ENCODE data around the gene CPAMD8.
"Not testable (repeated sequence)": the region's sequence is repeated elsewhere in the genome, so short reads cannot be mapped to it uniquely, and the experiment has no call there.

Gene CPAMD8

DNA sequence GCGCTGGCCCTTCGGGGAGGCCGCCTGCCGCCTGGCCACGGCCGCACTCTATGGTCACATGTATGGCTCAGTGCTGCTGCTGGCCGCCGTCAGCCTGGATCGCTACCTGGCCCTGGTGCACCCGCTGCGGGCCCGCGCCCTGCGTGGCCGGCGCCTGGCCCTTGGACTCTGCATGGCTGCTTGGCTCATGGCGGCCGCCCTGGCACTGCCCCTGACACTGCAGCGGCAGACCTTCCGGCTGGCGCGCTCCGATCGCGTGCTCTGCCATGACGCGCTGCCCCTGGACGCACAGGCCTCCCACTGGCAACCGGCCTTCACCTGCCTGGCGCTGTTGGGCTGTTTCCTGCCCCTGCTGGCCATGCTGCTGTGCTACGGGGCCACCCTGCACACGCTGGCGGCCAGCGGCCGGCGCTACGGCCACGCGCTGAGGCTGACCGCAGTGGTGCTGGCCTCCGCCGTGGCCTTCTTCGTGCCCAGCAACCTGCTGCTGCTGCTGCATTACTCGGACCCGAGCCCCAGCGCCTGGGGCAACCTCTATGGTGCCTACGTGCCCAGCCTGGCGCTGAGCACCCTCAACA, 136.6 kb downstream of the CPAMD8 start:
- DNase-seq, result no peak

GRCh38 chr19:16889366-16889882, 137.2 kb downstream of the CPAMD8 start:
- DNase-seq, result no peak

DNA sequence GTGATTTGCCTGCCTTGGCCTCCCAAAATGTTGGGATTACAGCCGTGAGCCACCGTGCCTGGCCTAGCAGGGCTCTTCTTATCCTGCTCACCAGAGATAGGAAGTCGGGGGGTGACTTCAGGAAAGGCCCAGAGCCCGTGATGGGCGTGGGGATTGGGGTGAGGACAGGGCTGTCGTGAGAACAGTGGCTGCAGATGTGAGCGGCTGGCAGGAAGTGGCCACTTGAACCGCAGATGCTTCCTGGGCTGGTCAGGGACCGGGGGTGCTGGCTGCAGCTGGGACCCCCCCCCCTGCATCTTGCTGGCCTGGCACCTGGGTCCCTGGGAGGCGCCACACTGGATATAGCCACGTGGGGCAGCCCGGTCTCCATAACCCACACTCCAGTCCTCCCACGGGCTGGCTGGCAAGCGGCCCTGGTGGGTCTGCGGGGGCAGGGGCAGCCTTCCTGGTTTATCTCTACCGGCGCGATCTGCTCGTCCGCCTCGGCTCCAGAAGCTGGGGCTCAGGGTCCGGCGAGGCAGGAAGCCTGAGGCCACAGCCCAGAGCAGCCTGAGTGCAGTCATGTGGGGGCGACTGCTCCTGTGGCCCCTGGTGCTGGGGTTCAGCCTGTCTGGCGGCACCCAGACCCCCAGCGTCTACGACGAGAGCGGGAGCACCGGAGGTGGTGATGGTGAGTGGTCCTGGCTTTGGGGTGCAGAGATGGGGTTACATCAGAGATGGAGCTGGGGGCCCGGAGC, 137.8 kb downstream of the CPAMD8 start, which contains the start of gene F2RL3:
Gene F2RL3 (plus strand): TSS at position 371 of the 737 bp plus-strand sequence. CDS start 191 bp downstream, at position 562.
- DNase-seq, result no peak

DNA sequence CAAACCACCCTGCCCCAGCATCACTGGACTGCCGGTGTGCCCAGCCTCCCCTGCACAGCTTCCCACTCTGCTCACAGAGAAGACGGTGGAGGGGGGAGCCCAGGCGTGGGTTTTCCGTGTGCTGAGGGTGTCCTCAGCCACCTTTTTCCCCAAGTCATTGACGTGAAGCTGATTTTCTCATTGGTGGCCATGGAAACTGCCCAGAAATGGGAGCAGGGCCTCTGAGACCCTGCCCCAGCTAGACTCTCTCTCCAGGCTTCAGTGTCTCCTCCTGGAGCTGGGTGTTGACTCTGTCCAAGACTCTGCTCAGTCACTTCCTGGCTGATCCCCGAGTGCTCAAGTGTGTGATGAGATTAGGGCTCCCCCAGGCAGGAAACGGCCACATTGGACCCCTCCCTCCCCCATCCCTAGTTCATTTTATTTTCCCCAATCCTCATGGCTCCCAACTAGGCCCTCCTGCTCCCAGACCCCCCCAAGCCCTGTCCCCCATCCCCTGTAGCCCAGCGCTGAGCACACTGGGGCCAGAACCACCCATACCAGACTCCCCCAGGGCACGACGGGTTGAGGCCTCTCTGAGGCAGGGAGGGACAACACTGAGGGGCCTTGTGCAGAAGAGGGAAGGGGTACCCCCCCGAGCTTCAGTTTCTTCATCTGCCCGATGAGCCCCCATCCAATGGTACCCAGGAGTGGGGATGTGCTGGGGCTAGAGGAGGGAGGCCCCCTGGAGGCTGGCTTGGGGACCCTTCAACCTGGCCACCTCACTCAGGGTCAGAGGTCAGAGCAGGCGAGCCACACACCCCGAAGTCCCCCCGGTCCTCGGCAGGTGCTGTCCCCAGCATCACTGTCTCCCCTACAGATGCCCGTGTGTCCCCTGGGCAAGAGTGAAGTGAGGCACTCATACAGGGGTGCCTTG, 139.0 kb downstream of the CPAMD8 start:
- no peak for DNase-seq

- no peak for DNase-seq
These were observed 140.2 kb downstream of the CPAMD8 start for GRCh38 chr19:16886305-16886880.

- no peak for DNase-seq
These were observed 141.4 kb downstream of the CPAMD8 start for GRCh38 chr19:16885166-16885565.

GRCh38 chr19:16883522-16883921, 143.1 kb downstream of the CPAMD8 start:
- DNase-seq, result no peak

DNA sequence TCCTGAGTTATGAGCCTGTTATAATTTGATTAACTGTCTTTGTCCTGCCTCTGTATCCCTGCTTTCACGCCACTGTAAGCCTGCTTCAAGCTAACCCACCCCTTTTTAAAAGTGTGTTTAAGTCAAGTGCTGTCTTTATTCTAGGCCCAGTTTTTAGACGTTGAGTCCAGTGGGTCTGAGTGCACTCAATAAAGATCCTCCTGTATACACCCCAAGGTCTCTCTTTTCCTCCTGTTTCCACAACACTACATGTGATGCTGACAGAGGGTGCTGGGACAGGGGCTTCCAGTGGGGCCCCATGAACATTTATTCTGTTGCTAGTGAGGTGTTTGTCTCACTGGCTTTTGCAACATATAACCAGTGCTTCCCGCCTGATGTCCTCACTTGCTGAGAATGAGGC, 144.5 kb downstream of the CPAMD8 start:
- DNase-seq, result no peak

DNA sequence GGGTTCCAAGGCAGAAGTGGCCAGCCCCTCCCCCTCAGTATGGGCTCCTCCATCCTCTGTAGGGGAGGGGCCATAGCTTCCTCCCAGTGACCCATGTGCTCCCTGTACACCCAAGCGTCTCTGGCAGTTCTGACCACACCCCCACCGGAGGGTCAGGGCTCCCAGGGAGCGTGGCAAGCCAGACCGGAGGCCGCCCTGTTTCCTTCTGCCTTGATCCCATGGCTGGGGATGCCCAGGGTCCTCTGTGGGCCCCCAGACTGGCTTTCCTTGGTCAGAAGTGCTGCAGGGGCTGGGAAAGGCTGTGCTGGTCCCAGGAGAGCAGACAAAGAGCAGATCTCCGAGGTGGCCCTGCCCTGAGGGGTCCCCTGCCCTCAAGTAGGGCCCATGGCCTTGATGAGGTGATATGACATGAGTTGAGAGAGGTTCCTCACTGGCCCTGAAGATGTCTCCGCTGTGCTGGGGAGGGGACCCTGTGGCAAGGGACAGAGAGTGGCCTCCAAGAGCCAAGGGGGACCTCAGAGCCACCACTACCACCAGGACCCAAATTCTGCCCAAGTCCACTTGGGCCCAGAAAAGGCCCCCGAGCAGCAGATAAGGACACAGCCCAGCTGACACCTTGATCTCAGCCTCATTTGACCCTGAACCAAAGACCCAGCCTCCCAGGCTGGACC, 145.6 kb downstream of the CPAMD8 start:
- no peak for DNase-seq

DNA sequence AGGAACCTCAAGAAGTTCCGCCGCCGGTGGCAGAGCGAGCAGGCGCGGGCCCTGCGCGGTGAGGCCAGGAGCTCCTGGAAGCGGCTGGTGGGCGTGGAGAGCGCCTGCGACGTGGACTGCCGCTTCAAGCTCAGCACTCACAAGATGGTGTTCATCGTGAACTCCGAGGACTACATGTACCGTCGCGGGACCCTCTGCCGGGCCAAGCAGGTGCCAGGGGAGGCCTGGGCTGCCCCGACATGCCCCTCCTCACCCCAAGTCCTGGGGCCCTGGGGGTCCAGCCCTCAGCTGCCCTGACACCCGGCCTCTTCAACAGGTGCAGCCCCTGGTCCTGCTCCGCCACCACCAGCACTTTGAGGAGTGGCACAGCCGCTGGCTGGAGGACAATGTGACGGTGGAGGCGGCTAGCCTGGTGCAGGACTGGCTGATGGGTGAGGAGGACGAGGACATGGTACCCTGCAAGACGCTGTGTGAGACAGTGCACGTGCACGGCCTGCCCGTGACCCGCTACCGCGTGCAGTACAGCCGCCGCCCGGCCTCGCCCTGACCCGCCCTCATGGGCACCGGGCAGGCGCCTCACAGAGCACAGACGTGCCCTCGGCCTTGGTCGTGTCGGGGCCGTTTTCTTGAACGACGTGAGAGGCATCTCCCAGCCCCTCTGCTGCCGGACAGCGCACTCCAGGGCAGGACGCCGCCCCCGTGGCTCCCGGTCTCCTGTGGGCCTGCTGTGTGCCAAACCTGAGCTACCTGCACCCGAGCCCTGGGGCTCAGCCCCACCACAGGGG, 148.2 kb downstream of the CPAMD8 start:
- no peak for DNase-seq

DNA sequence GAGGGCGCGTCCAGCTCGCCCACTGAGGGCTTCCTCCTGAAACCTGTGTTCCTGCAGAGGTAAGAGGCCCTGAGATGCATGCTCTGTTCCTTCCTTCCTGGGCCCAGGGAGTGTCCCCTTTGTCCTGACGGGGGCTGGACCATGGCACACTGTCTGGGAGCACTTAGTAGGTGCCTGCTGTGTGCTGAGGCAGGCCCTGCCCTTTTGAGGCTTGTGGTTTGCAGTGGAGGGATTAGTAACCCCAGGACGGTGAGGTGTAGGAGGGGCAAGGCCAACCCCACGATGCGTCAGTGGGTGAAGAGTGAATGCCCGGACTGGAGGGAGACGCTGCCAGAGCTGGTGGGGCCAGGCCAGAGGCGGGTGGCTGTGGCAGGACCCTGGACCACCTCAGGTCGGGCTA, 149.0 kb downstream of the CPAMD8 start:
- DNase-seq, result no peak

DNA sequence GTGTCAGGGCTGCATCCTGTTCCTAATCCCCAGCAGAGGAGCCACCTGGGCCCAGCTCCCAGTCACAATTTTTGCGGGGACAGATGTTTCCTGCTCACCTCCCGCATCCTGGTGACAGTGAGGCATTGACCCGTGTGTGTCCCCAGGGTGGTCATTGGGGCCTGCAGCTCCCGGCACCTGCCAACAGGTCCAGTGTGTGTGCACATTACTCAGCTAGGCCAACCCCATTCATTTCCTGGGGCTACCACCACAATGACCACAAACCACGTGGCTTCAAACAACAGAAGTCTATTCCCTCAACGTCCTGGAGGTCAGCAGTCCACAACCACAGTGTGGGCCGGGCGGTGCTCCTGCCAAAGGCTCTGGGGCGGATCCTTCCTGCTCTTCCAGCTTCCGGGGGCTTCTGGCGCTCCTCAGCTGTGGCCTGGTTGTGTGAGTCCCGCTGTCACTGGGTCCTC, 149.7 kb downstream of the CPAMD8 start:
- no peak for DNase-seq

- no peak for DNase-seq
These were observed 150.7 kb downstream of the CPAMD8 start for GRCh38 chr19:16875584-16876555.

DNA sequence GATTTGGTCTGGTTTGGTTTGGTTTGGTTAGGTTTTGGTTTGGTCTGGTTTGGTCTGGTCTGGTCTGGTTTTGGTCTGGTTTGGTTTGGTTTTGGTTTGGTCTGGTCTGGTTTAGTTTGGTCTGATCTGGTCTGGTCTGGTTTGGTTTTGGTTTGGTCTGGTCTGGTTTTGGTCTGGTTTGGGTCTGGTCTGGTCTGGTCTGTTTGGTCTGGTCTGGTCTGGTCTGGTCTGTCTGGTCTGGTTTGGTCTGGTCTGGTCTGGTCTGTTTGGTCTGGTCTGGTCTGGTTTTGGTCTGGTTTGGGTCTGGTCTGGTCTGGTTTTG, 151.7 kb downstream of the CPAMD8 start:
- DNase-seq, result not testable (repeated sequence)

GRCh38 chr19:16874250-16874977, 152.2 kb downstream of the CPAMD8 start:
- no peak for DNase-seq

GRCh38 chr19:16873594-16873993, 153.0 kb downstream of the CPAMD8 start:
- no peak for DNase-seq

GRCh38 chr19:16872728-16873127, 153.9 kb downstream of the CPAMD8 start:
- DNase-seq, result no peak

DNA sequence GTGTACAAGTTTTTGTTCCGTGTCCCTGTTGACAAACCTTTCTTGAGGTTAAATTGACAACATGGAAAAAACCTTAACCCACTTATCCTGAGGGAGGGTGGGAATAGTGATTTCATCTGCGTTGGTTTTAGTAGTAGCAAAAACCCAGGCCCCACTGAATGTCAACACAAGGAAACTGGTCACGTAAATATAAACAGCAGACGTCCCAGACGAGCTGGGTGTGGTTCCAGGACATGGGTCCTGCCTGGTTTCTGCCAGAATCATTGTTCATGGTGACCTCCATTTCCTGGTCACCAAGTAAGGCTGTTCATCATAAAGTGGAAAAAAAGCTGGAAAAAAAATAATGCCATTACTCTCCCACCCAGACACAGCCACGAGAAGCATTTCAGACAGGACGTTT, 154.7 kb downstream of the CPAMD8 start:
- DNase-seq, result no peak

DNA sequence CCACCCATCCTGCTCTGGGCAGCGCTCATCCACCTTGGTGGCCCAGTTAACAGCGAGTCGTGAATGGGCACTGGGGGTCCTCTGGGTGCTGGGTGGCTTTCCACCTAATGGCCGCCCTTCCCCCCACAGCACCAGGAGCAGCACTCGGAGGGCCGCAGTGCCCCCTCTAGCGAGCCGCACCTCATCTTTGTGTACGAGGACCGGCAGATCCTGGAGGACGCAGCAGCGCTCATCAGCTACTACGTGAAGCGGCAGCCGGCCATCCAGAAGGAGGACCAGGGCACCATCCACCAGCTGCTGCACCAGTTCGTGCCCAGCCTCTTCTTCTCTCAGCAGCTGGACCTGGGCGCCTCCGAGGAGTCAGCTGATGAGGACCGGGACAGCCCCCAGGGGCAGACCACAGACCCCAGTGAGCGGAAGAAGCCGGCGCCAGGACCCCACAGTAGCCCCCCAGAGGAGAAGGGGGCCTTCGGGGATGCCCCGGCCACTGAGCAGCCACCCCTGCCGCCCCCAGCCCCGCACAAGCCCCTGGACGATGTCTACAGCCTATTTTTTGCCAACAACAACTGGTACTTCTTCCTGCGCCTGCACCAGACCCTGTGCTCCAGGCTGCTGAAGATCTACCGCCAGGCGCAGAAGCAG, 157.2 kb downstream of the CPAMD8 start:
- DNase-seq, result no peak
